Erythroblast (primary cell): Measurements from ENCODE around the gene MAP3K2.
A peak's percentile ranks its signal among the peaks of the same experiment; 100 is the strongest.

Experiments used
- GATA1 ChIP-seq: IDR thresholded peaks from 2 replicates; pipeline ENCODE4 v1.6.1; 2011; ENCODE audit warnings: low read depth, mild to moderate bottlenecking, control low read depth, low read length, moderate library complexity
- POLR2A ChIP-seq: IDR thresholded peaks from 2 replicates; pipeline ENCODE4 v1.6.1; 2011; ENCODE audit warnings: mild to moderate bottlenecking, low read length

- TF ChIP-seq POLR2A = peak; percentile 94
- TF ChIP-seq GATA1 = no peak
Measured at GRCh38 chr2:127387655-127388422, at the start of gene MAP3K2.
